ENCODE results near the gene CFAP43. TPM values are rescaled to one million over a fixed set of nuclear protein-coding genes. Genes with fewer than 3 reads are reported as not detected.

CFAP43 gene
- total RNA-seq, 1 experiment from 2014 or later: 0.44 TPM

DNA sequence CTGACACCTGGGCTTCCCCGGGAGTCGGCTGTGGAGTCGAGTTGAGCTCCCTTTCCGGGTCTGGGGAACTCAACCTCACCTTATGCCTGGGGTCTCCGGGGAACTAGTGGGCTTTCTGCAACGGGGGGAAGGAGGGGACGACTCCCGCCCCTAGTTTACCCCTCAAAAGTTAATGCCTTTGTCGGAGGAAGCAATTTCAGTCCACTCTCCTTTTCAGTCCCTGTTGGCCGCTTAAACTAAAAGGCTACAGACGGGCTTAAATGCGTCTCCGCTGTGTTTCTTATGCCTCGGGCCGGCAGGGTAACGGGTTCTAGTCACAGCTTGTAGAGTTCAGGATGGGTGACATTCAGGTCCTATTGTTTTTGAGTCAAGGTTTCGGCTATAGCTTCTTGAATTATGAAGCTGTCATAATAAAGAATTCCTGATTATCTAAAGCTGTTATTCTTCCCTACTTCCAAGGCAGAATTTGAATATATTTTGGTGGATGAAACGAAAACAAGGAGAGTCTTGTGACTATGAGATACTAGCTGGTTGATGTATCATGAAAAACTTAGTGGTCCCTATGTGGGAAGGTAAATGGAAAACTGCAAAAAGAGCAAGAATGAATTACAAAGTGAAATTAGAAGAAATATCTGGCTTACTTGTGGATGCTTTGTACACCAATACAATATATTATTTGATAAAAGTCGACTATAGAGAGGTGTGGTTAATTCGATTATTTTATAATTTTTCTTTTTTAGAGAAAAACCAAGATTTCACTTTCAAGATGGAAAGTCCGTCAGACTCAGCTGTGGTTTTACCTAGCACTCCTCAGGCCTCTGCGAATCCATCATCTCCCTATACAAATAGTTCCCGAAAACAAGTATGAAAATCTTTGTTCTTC, 109.7 kb downstream of the CFAP43 start:
- TSS peak; percentile 64 for BruUV-seq (replicated peaks)
- Histone ChIP-seq H3K4me2 (ENCODE audit: low read length) (peak overlapping the region; percentile 98), H3K9me2 (replicated peaks; ENCODE audit: low read length) (no peaks in the 10 kb centered on the region), H4K20me1 (ENCODE audit: low read length) (no peaks in the 10 kb centered on the region), H3K4me1 (ENCODE audit: insufficient read depth, low read length) (peaks cover 40% of the 10 kb centered on the region), H3K27me3 (ENCODE audit: low read length) (no peaks in the 10 kb centered on the region), H3K4me3 (ENCODE audit: low read length) (peak overlapping the region; percentile 91), H2AFZ (ENCODE audit: low read length) (peak overlapping the region; percentile 76), H3K9me3 (ENCODE audit: low read length) (no peaks in the 10 kb centered on the region), H3F3A (ENCODE audit: low read length, unreplicated experiment) (peaks cover 3% of the 10 kb centered on the region), H3K9ac (ENCODE audit: low read length) (peak overlapping the region; percentile 95), H3K36me3 (ENCODE audit: low read depth, low read length) (no peaks in the 10 kb centered on the region), H3K79me2 (ENCODE audit: low read length) (peaks cover 8% of the 10 kb centered on the region; the same call in 1 of the 2 replicates), H3K27ac (ENCODE audit: low read length) (peak overlapping the region; percentile 60)
- intact Hi-C loops (cut with micrococcal nuclease): loop anchor here (1.0 to 5.0 kb wide), 6 partner anchors 40 to 234 kb away; partner anchors contain the start of gene SLK
- DNase-seq (no peak), ATAC-seq (no peak)
- TF ChIP-seq EZH2 (IDR thresholded peaks at IDR 0.05; ENCODE audit: low read length, unreplicated experiment): no peak
- TF ChIP-seq EZH2phosphoT487 (IDR thresholded peaks at IDR 0.05; ENCODE audit: borderline replicate concordance, low read length): no peak
- TF ChIP-seq, protein P1, sequence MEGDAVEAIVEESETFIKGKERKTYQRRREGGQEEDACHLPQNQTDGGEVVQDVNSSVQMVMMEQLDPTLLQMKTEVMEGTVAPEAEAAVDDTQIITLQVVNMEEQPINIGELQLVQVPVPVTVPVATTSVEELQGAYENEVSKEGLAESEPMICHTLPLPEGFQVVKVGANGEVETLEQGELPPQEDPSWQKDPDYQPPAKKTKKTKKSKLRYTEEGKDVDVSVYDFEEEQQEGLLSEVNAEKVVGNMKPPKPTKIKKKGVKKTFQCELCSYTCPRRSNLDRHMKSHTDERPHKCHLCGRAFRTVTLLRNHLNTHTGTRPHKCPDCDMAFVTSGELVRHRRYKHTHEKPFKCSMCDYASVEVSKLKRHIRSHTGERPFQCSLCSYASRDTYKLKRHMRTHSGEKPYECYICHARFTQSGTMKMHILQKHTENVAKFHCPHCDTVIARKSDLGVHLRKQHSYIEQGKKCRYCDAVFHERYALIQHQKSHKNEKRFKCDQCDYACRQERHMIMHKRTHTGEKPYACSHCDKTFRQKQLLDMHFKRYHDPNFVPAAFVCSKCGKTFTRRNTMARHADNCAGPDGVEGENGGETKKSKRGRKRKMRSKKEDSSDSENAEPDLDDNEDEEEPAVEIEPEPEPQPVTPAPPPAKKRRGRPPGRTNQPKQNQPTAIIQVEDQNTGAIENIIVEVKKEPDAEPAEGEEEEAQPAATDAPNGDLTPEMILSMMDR (conservative IDR thresholded peaks at IDR 0.05; ENCODE audit: low read depth, low read length): no peak
- ChIA-PET POLR2A (ENCODE audit: unreplicated experiment) (interaction anchor here (0.6 to 1.1 kb wide), 6 partner anchors 36 to 380 kb away, joined by 3 to 8 read pairs (median 6); partner anchors contain the start of gene GSTO2), CTCF (interaction anchor here (0.9 to 1.4 kb wide), 2 partner anchors 73 to 76 kb away, joined by 6 to 8 read pairs; no protein-coding TSS in a partner anchor)

DNA sequence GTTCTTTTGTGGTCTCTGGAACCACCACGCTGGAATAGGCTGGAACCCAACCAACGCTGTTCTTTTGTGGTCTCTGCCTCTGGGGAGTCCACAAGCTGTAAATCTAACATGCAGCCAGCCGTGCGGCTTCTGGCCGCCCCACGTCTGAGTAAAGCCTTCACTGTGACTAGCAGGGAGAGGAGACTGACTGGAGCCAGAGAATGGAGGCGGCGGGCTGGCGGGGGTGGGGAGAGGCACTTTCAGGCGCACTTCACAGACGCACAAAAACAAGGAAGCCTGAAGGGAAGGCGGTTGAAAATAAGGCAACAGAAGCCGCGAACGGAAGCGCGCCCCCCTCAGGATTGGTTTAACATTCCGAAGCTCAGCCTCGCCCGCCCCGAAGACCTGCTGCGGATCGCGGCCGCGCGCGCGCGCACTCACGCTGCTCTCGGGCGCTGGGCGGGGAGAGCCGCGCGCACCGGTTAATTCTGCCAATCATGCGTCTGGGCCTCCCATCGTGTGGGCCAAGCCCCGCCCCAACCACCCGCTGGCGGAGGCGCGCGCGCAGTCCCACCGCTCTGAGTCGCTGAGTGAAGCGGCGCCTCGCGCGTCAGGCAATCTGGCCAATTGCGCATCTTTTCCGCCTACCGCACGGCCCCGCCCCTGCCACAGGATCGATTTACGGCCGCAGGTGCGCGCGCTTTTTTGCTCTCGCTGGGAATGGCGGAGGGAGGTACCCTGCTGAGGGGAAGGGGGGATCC, 110.5 kb downstream of the CFAP43 start, which contains the start of gene SFR1:
SFR1 (plus strand) TSS at position 687 of the 740 bp plus-strand sequence; CDS start at position 700, 13 bp downstream.
- no peaks in the 10 kb centered on the region for H3K9me2 ChIP-seq (replicated peaks; ENCODE audit: low read length)
- DNase-seq (peak; percentile 96), ATAC-seq (peak; percentile 71)
- peaks cover 3% of the 10 kb centered on the region for H3F3A ChIP-seq (ENCODE audit: low read length, unreplicated experiment)
- H4K20me1 ChIP-seq (ENCODE audit: low read length): no peaks in the 10 kb centered on the region
- peak within 1 kb of the TSS; percentile 91 for H3K4me3 ChIP-seq (ENCODE audit: low read length)
- H3K36me3 ChIP-seq (ENCODE audit: low read depth, low read length): no peaks in the 10 kb centered on the region
- TF ChIP-seq, protein P1 (conservative IDR thresholded peaks at IDR 0.05; ENCODE audit: low read depth, low read length): peak; percentile 60
- TF ChIP-seq EZH2 (IDR thresholded peaks at IDR 0.05; ENCODE audit: low read length, unreplicated experiment): no peak
- TF ChIP-seq EZH2phosphoT487 (IDR thresholded peaks at IDR 0.05; ENCODE audit: borderline replicate concordance, low read length): no peak
- no peaks in the 10 kb centered on the region for H3K27me3 ChIP-seq (ENCODE audit: low read length)
- H3K79me2 ChIP-seq (ENCODE audit: low read length): peaks cover 8% of the 10 kb centered on the region; the same call in 1 of the 2 replicates
- peaks cover 48% of the 10 kb centered on the region for H3K4me1 ChIP-seq (ENCODE audit: insufficient read depth, low read length)
- H3K4me2 ChIP-seq (ENCODE audit: low read length): peak within 1 kb of the TSS; percentile 98
- intact Hi-C loops (cut with micrococcal nuclease): loop anchor here (1.0 to 5.0 kb wide), 3 partner anchors 39 to 154 kb away; partner anchors contain the start of gene SLK
- H3K9ac ChIP-seq (ENCODE audit: low read length): peak within 1 kb of the TSS; percentile 99
- no TSS peak for BruUV-seq (replicated peaks)
- H3K9me3 ChIP-seq (ENCODE audit: low read length): no peaks in the 10 kb centered on the region
- ChIA-PET CTCF (interaction anchor here (0.5 kb wide), 1 partner anchor 232 kb away, joined by 3 read pairs; no protein-coding TSS in a partner anchor), POLR2A (ENCODE audit: unreplicated experiment) (interaction anchor here (0.6 to 1.1 kb wide), 6 partner anchors 12 to 234 kb away, joined by 3 to 6 read pairs (median 5); partner anchors contain the start of gene GSTO2)
- H2AFZ ChIP-seq (ENCODE audit: low read length): peak within 1 kb of the TSS; percentile 76
- H3K27ac ChIP-seq (ENCODE audit: low read length): peak within 1 kb of the TSS; percentile 99

Measured in PC-3 (cell line).